Measurements from ENCODE around the gene L3MBTL4.

L3MBTL4 gene

DNA sequence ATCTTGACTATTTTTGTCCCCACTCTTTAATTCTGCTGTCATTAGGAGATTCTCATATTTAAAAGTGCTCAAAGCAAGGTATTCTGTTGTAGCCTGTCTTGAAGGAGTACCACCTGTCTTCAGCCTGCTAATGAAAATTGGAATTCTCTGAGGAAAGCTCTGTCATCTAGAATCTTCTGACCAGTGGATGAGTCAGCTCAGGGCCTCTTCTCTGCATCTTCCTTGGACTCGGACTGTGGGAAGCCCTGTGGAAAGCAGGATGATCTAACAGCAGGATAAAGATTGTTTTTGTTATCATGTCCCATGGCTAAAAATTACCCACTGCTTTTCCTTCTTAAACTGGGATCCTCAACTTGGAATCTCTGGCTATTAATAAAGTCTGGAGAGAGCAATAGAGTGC lies 500.7 kb downstream of the L3MBTL4 start:
- TF ChIP-seq POLR2A (IDR thresholded peaks at IDR 0.05; ENCODE audit: low read depth, low read length), result no peak
- no peak for FAIRE-seq
- DNase-seq (ENCODE audit: insufficient read length, low spot score), result no peak

DNA sequence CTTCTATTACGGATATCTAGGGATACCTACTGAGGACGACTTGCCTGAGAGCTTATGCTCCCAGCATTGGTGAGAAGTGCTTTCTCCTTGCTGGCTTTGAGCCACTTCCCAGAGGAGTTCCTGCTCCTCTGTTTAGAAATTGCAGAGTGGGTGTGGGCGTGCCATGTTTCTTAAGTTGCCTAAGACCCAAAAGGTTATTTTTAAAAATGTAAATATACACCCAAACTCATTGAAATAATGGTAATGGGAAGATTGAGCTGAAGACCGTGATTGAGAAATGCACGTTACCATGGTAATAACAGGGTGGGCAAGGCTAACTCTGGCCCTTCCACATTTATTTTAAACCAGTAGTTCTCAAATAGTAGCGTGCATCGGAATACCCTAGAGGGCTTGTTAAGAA lies 502.1 kb downstream of the L3MBTL4 start:
- no peak for DNase-seq (ENCODE audit: insufficient read length, low spot score)
- FAIRE-seq, result no peak
- TF ChIP-seq POLR2A (IDR thresholded peaks at IDR 0.05; ENCODE audit: low read depth, low read length), result no peak

DNA sequence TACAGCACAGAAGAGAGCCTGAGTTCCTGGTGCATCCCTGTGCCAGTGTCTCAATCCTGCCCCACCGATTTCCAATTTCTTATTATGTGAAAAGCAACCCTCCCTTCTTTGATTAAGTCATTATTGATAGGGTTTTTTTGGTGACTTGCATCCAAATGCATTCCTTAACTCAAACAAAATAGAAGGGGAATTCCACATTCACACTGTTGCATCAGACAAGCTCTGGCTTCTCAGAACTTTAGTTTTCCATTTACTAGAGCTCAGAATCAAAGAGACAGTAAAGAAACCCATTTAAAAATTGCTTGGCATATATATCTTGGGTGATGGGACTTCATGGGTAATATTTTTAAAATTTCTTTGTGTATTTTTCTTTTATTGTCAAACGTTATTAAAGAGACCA lies 505.6 kb downstream of the L3MBTL4 start:
- FAIRE-seq (no peak), DNase-seq (ENCODE audit: insufficient read length, low spot score) (no peak)
- TF ChIP-seq POLR2A (IDR thresholded peaks at IDR 0.05; ENCODE audit: low read depth, low read length), result no peak
